Measurements from ENCODE around the gene RPL6. TPM values are rescaled to one million over a fixed set of nuclear protein-coding genes. Genes with fewer than 3 reads are reported as not detected.
"Not testable (repeated sequence)": the region's sequence is repeated elsewhere in the genome, so short reads cannot be mapped to it uniquely, and the experiment has no call there.

Gene RPL6
- total and polyA plus RNA-seq, 8 donors, result 590 to 1,871 (median 1,055) TPM

DNA sequence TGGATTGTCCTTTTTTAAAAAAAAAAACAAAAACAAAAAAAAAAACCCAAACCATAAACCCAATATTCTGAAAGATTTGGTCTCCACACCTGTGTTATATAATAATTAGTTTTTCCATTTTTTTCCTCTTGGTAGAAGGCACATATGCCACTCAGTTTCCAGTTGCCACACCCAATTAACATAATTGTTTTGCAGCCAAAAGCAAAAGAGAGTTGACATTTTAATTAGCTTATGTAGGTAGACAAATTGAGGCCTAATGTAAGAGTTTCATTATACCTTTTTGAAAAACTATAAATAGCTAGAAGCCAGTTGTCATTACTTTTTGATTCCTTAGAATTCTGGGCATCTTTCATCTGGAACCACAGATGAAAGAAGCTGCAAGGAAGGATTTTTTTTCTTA lies 30.4 kb upstream of the RPL6 start:
- ATAC-seq (no peak), DNase-seq (no peak), FAIRE-seq (no peak)
- H3K36me3 ChIP-seq, result no peaks in the 10 kb centered on the region
- no peaks in the 10 kb centered on the region for H3K27me3 ChIP-seq
- no peak overlapping the region for H3K4me3 ChIP-seq
- TF ChIP-seq, protein P1, sequence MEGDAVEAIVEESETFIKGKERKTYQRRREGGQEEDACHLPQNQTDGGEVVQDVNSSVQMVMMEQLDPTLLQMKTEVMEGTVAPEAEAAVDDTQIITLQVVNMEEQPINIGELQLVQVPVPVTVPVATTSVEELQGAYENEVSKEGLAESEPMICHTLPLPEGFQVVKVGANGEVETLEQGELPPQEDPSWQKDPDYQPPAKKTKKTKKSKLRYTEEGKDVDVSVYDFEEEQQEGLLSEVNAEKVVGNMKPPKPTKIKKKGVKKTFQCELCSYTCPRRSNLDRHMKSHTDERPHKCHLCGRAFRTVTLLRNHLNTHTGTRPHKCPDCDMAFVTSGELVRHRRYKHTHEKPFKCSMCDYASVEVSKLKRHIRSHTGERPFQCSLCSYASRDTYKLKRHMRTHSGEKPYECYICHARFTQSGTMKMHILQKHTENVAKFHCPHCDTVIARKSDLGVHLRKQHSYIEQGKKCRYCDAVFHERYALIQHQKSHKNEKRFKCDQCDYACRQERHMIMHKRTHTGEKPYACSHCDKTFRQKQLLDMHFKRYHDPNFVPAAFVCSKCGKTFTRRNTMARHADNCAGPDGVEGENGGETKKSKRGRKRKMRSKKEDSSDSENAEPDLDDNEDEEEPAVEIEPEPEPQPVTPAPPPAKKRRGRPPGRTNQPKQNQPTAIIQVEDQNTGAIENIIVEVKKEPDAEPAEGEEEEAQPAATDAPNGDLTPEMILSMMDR (IDR thresholded peaks at IDR 0.05), result no peak
- intact Hi-C loops (cut with DNase I), result no loop called here
- no peaks in the 10 kb centered on the region for H3K9me3 ChIP-seq
- H3K4me1 ChIP-seq, result no peaks in the 10 kb centered on the region
- no peak overlapping the region for H3K27ac ChIP-seq

DNA sequence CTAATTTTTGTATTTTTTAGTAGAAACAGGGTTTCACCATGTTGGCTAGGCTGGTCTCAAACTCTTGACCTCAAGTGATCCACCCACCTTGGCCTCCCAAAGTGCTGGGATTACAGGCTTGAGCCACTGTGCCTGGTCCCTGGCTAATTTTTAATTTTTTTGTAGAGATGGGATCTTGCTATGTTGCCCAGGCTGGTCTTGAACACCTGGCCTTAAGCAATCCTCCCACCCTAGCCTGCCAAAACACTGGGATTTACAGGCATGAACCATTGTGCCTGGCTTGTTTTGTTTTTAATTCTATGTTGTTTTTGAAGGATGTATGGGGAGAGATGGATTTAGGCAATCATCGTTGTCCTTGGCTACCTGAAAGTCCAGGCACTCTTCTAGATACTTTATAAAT lies 29.2 kb upstream of the RPL6 start:
- FAIRE-seq; H3K36me3 ChIP-seq; H3K27me3 ChIP-seq; H3K4me1 ChIP-seq; H3K4me3 ChIP-seq; H3K9me3 ChIP-seq; ATAC-seq; DNase-seq; H3K27ac ChIP-seq; intact Hi-C loops (cut with DNase I): not testable (repeated sequence)
- WGBS, 2 donors, result 93 to 100% methylated on average over 1 of the region's 1 CpG

DNA sequence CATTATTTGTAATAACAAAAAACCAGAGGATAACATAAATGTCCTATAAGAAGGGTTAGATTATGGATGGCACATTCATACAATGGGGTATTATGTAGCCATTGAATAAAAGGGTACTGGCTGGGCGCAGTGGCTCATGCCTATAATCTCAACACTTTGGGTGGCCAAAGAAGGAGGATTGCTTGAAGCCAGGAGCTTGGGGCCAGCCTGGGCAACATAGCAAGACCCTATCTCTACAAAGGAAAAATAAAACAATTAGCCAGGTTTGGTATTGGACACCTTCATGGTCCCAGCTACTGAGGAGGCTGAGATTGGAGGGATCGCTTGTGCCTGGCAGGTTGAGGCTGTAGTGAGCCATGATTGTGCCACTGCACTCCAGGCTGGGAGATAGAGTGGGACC lies 24.1 kb upstream of the RPL6 start:
- Histone ChIP-seq H3K9me3 (no peaks in the 10 kb centered on the region), H3K36me3 (no peaks in the 10 kb centered on the region), H3K4me1 (no peaks in the 10 kb centered on the region), H3K27ac (no peak overlapping the region), H3K27me3 (no peaks in the 10 kb centered on the region), H3K4me3 (no peak overlapping the region)
- intact Hi-C loops (cut with DNase I), result no loop called here
- DNase-seq (no peak), FAIRE-seq (no peak), ATAC-seq (no peak)
- TF ChIP-seq, protein P1 (IDR thresholded peaks at IDR 0.05), result no peak
- WGBS, 2 donors, result 98% methylated on average over 2 of the region's 2 CpGs

DNA sequence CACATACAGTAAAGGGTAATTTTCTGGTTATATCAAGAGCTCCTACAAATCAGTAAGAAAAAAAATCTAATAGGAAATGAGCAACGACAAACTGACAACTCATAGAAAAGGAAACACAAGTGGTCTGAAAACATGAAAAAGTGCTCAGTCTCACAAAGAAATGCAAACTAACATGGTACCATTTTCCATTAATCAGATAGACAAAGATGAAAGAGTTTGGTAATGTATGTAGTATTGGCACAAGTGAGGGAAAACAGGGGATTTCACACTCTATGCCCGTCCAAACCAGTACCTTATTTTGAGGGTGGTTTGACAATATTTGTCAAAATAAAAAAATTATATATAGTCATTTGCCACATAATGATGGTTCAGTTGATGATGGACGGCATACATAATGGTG lies 22.6 kb upstream of the RPL6 start:
- Histone ChIP-seq H3K4me1 (no peaks in the 10 kb centered on the region), H3K9me3 (no peaks in the 10 kb centered on the region), H3K27ac (no peak overlapping the region), H3K4me3 (no peak overlapping the region), H3K36me3 (no peaks in the 10 kb centered on the region), H3K27me3 (no peaks in the 10 kb centered on the region)
- intact Hi-C loops (cut with DNase I), result no loop called here
- TF ChIP-seq, protein P1 (IDR thresholded peaks at IDR 0.05), result no peak
- no peak for FAIRE-seq
- ATAC-seq, result no peak
- DNase-seq, result no peak
- whole genome bisulfite sequencing, 2 donors, result 84 to 94% methylated on average over 3 of the region's 3 CpGs

DNA sequence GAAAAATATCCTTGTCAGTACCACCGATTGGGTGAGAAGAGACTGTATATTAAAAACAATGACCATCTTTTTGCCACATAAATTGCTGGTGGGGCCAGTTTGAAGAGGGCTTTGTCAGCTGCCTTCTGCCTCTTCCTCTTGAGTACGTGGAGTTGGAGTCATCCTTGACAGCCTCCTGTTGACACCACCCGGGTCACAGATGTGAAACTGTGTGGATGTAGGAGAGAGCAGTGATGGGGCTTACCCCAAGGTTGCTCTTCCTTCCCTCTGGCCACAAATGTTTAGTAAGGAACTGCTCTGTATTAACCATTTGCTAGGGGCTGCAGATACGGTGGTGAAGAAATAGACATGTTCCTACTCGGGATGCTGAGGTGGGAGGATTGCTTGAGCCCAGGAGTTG lies 21.5 kb upstream of the RPL6 start:
- DNase-seq (no peak), FAIRE-seq (no peak), ATAC-seq (no peak)
- H3K4me1 ChIP-seq, result no peaks in the 10 kb centered on the region
- H3K4me3 ChIP-seq, result no peak overlapping the region
- H3K27ac ChIP-seq, result no peak overlapping the region
- intact Hi-C loops (cut with DNase I), result no loop called here
- TF ChIP-seq, protein P1 (IDR thresholded peaks at IDR 0.05), result no peak
- no peaks in the 10 kb centered on the region for H3K36me3 ChIP-seq
- H3K9me3 ChIP-seq, result no peaks in the 10 kb centered on the region
- 73 to 86% methylated on average over 5 of the region's 5 CpGs for whole genome bisulfite sequencing, 2 donors
- H3K27me3 ChIP-seq, result no peaks in the 10 kb centered on the region

DNA sequence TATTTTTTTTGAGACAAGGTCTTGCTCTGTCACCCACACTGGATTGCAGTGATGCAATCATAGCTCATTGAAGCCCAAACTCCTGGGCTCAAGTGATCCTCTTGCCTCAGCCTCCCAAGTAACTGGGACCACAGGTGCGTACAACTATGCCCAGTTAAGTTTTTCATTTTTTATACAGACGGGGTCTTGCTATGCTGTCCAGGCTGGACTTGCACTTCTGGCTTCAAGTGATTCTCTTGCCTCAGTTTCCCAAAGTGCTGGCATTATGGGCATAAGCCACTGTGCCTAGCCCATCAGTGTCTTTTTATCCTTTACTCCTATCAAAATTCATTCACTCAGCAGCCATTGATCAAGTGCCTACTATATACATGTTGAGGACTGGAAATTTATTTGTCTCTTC lies 18.4 kb upstream of the RPL6 start:
- no peak for FAIRE-seq

More for the DNA sequence above, 18.4 kb upstream of the RPL6 start:
- H3K36me3 ChIP-seq, result no peaks in the 10 kb centered on the region
- no peaks in the 10 kb centered on the region for H3K27me3 ChIP-seq
- intact Hi-C loops (cut with DNase I), result no loop called here
- no peak overlapping the region for H3K4me3 ChIP-seq
- no peaks in the 10 kb centered on the region for H3K4me1 ChIP-seq
- H3K9me3 ChIP-seq, result no peaks in the 10 kb centered on the region
- ATAC-seq, result no peak
- H3K27ac ChIP-seq, result no peak overlapping the region
- DNase-seq, result no peak
- TF ChIP-seq, protein P1 (IDR thresholded peaks at IDR 0.05), result no peak
- 96 to 100% methylated on average over 2 of the region's 2 CpGs for WGBS, 2 donors

All from pancreas (tissue), 10 donors.